ENCODE results near the gene GARIN3. TPM values are rescaled to one million over a fixed set of nuclear protein-coding genes. Genes with fewer than 3 reads are reported as not detected.

The GARIN3 gene
- total and polyA plus RNA-seq, 4 donors, result not detected

DNA sequence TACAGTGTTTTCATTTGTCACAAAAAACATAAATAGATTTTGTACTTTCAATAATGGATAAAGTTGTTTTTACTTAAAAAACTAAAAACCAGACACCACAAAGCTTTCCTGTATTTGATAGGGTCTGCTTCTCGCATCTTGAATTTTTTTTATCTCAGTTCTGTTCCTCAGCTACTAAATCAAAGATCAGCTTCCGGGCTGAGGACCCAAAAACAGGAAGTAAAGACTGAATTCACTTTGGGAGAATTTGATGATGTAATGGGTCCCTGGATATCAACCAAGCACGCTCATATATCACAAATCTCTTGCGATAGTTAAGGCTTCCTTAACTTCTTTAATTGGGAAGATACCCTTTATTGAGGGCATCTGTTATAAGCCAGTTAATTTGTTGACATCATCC, 38.7 kb upstream of the GARIN3 start:
- no peak for ATAC-seq (ENCODE audit: low FRiP score)
- intact Hi-C loops (cut with DNase I), result no loop called here
- no peak overlapping the region for H3K27ac ChIP-seq (ENCODE audit: low read depth in 1 of 2, low read length in 2 of 2)
- DNase-seq, result no peak
- no peaks in the 10 kb centered on the region for H3K36me3 ChIP-seq (ENCODE audit: control insufficient read depth in 1 of 2, insufficient read depth in 2 of 2, low read length in 1 of 2)
- H3K4me1 ChIP-seq (ENCODE audit: control insufficient read depth in 1 of 2, insufficient read depth in 2 of 2, low read length in 2 of 2), result no peaks in the 10 kb centered on the region
- no peaks in the 10 kb centered on the region for H3K9me3 ChIP-seq (ENCODE audit: control insufficient read depth, low read length)
- WGBS, 2 donors, result 50 to 61% methylated on average over 4 of the region's 4 CpGs
- H3K4me3 ChIP-seq (ENCODE audit: low read length in 2 of 2), result no peak overlapping the region
- peaks cover 0 to 1% of the 10 kb centered on the region in 2 donors for H3K27me3 ChIP-seq (ENCODE audit: control insufficient read depth in 1 of 2, insufficient read depth in 2 of 2, low read length in 1 of 2)

DNA sequence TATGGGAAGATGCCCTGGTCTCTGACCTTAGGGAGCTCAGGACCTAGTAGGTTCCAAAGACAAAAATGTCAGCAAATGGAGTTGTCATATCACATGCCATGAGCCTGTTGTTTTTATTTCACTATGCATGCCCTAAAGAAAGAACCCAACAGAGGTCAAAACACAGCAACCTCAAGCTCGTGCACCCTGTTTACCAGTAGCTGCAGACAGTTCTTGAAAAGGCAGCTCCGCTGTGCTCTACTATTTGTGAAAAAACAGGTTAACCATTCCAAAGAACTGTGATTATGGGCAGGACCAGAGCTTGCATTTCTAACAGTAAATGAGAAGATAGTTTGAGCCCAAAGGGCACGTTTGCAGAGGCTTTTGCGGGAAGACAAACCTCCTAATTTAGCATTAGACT, 37.4 kb upstream of the GARIN3 start:
- Histone ChIP-seq H3K9me3 (ENCODE audit: control insufficient read depth, low read length) (peaks cover 1% of the 10 kb centered on the region), H3K27me3 (ENCODE audit: control insufficient read depth in 1 of 2, insufficient read depth in 2 of 2, low read length in 1 of 2) (peaks cover 0 to 1% of the 10 kb centered on the region in 2 donors), H3K4me3 (ENCODE audit: low read length in 2 of 2) (no peak overlapping the region), H3K4me1 (ENCODE audit: control insufficient read depth in 1 of 2, insufficient read depth in 2 of 2, low read length in 2 of 2) (no peaks in the 10 kb centered on the region), H3K36me3 (ENCODE audit: control insufficient read depth in 1 of 2, insufficient read depth in 2 of 2, low read length in 1 of 2) (no peaks in the 10 kb centered on the region), H3K27ac (ENCODE audit: low read depth in 1 of 2, low read length in 2 of 2) (no peak overlapping the region)
- intact Hi-C loops (cut with DNase I), result no loop called here
- no peak for DNase-seq
- WGBS, 2 donors, result 82 to 84% methylated on average over 4 of the region's 4 CpGs
- ATAC-seq (ENCODE audit: low FRiP score), result no peak

DNA sequence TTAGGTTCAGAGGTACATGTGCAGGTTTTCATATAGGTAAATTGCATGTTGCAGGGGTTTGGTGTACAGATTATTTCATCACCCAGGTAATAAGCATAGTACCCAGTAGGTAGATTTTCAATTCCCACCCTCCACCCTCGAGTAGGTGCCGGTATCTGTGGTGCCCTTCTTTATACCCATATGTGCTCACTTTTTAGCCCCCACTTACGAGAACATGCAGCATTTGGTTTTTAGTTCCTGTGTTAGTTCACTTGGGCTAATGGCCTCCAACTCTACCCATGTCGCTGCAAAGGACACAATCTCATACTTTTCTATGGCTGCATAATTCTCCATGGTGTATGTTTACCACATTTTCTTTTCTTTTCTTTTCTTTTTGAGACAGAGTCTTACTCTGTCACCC, 35.8 kb upstream of the GARIN3 start:
- Histone ChIP-seq H3K4me1 (ENCODE audit: control insufficient read depth in 1 of 2, insufficient read depth in 2 of 2, low read length in 2 of 2) (no peaks in the 10 kb centered on the region), H3K4me3 (ENCODE audit: low read length in 2 of 2) (no peak overlapping the region), H3K27ac (ENCODE audit: low read depth in 1 of 2, low read length in 2 of 2) (no peak overlapping the region), H3K36me3 (ENCODE audit: control insufficient read depth in 1 of 2, insufficient read depth in 2 of 2, low read length in 1 of 2) (no peaks in the 10 kb centered on the region), H3K27me3 (ENCODE audit: control insufficient read depth in 1 of 2, insufficient read depth in 2 of 2, low read length in 1 of 2) (no peaks in the 10 kb centered on the region), H3K9me3 (ENCODE audit: control insufficient read depth, low read length) (peaks cover 1% of the 10 kb centered on the region)
- 82 to 83% methylated on average over 4 of the region's 4 CpGs for WGBS, 2 donors
- DNase-seq (no peak), ATAC-seq (ENCODE audit: low FRiP score) (no peak)
- intact Hi-C loops (cut with DNase I), result no loop called here

DNA sequence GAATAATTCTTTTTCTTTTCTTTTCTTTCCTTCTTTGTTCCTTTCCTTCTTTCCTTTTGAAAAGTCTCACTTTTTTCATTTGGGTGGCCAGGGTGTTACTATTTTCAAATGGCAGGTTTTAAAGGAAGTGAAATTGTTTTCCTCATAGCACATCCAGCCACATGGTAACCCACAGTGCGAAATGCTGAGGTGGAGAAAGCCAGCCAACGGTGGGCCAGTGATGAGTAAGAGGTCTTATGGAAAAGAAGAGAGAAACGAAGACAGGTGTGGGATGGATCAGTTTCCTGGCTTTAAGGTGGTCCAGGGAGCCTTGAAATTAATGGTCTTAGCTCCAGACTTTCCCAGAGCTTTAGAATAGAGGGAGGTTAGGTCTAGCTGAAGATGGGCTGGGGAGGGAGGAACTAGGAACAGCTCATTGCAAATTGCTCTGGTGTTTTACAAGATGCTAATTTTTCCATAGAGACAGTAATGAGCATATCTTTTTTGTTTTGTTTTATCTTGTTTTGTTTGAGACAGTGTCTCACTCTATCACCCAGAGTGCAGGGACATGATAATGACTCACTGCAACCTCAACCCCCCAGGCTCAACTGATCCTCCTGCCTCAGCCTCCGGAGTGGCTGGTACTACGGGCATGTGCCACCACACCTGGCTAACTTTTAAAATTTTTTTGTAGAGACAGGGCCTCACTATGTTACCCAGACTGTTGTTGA, 32.4 kb upstream of the GARIN3 start:
- no peaks in the 10 kb centered on the region for H3K36me3 ChIP-seq (ENCODE audit: control insufficient read depth in 1 of 2, insufficient read depth in 2 of 2, low read length in 1 of 2)
- intact Hi-C loops (cut with DNase I), result no loop called here
- ATAC-seq (ENCODE audit: low FRiP score) (no peak), DNase-seq (no peak)
- WGBS, 2 donors, result 55% methylated on average over 5 of the region's 5 CpGs
- H3K9me3 ChIP-seq (ENCODE audit: control insufficient read depth, low read length), result peaks cover 1% of the 10 kb centered on the region
- no peak overlapping the region for H3K27ac ChIP-seq (ENCODE audit: low read depth in 1 of 2, low read length in 2 of 2)
- no peaks in the 10 kb centered on the region for H3K4me1 ChIP-seq (ENCODE audit: control insufficient read depth in 1 of 2, insufficient read depth in 2 of 2, low read length in 2 of 2)
- H3K27me3 ChIP-seq (ENCODE audit: control insufficient read depth in 1 of 2, insufficient read depth in 2 of 2, low read length in 1 of 2), result no peaks in the 10 kb centered on the region
- no peak overlapping the region for H3K4me3 ChIP-seq (ENCODE audit: low read length in 2 of 2)

DNA sequence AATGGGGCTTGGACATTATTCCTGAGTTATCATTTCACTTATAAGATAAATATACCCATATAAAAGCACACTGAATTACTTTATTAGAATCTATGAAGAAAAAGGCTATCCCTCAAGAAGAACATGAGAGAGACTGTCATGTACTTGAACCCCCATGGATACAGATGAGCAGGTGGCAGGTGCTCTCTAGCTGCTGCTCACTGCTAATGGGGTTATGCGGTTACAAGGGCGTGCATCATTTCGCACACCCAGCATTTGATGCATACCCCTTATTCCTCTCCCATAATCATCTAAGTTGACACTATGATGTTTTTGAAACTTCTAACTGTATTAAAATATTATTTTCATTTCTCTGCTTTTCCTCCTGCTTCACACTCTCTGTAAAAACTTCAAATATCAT, 31.0 kb upstream of the GARIN3 start:
- ATAC-seq (ENCODE audit: low FRiP score), result no peak
- 88 to 91% methylated on average over 3 of the region's 3 CpGs for WGBS, 2 donors
- H3K27ac ChIP-seq (ENCODE audit: low read depth in 1 of 2, low read length in 2 of 2), result no peak overlapping the region
- no peaks in the 10 kb centered on the region for H3K27me3 ChIP-seq (ENCODE audit: control insufficient read depth in 1 of 2, insufficient read depth in 2 of 2, low read length in 1 of 2)
- no peaks in the 10 kb centered on the region for H3K36me3 ChIP-seq (ENCODE audit: control insufficient read depth in 1 of 2, insufficient read depth in 2 of 2, low read length in 1 of 2)
- no peaks in the 10 kb centered on the region for H3K4me1 ChIP-seq (ENCODE audit: control insufficient read depth in 1 of 2, insufficient read depth in 2 of 2, low read length in 2 of 2)
- peaks cover 3% of the 10 kb centered on the region for H3K9me3 ChIP-seq (ENCODE audit: control insufficient read depth, low read length)
- H3K4me3 ChIP-seq (ENCODE audit: low read length in 2 of 2), result no peak overlapping the region
- intact Hi-C loops (cut with DNase I), result no loop called here
- no peak for DNase-seq

DNA sequence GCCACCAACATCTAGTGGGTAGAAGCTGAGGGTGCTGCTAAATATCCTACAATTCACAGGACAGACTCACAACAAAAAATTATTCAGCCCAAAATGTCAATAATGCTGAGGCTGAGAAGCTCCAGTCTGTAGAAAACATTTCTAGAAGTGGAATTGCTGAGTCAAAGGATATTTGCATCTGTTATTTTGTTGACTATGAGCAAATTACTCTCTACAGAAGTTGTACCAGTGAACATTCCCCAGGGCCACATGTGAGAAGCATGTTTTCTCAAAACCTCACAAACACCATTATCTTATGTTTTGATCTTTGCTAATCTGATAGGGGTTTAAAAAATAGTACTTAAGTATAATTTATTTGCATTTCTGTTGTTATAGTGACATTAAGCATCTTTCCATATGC, 30.0 kb upstream of the GARIN3 start:
- H3K4me1 ChIP-seq (ENCODE audit: control insufficient read depth in 1 of 2, insufficient read depth in 2 of 2, low read length in 2 of 2), result no peaks in the 10 kb centered on the region
- H3K27me3 ChIP-seq (ENCODE audit: control insufficient read depth in 1 of 2, insufficient read depth in 2 of 2, low read length in 1 of 2), result no peaks in the 10 kb centered on the region
- DNase-seq, result no peak
- no peaks in the 10 kb centered on the region for H3K36me3 ChIP-seq (ENCODE audit: control insufficient read depth in 1 of 2, insufficient read depth in 2 of 2, low read length in 1 of 2)
- H3K9me3 ChIP-seq (ENCODE audit: control insufficient read depth, low read length), result peaks cover 3% of the 10 kb centered on the region
- ATAC-seq (ENCODE audit: low FRiP score), result no peak
- intact Hi-C loops (cut with DNase I), result no loop called here
- no peak overlapping the region for H3K27ac ChIP-seq (ENCODE audit: low read depth in 1 of 2, low read length in 2 of 2)
- H3K4me3 ChIP-seq (ENCODE audit: low read length in 2 of 2), result no peak overlapping the region

DNA sequence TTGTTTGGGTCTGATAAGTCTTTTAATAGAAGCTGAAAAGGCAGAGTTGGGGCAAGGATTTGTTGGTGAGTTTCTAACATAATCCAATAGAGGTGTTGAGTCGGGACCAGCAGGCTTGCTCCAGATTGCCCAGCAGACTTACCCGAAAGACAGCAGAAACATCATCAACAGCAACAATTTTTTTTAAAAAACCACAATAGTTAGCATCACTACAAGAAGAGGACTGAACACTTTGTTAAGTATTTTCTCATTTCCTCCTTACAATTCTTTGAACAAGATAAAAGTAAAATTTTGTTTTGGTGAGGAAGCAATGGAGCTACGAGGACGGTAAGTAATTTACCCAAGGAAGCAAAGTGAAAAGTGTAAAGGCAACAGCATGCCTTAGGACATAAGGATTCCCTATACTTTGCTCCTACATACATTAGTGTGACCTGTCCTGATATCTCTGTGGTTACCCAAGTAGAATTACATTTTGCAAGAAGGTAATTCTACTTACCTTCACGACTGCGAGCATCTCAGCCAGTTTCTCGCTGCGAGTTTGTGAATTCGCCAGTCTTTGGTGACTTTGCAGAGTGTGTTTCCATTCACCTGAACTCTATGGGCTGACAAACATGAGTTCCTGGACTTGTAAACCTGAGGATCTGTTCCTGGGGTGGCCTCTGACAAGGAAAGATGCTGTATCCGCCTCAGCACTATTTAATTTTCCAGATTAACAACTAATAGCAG, 27.8 kb upstream of the GARIN3 start:
- intact Hi-C loops (cut with DNase I), result no loop called here
- peaks cover 1% of the 10 kb centered on the region for H3K9me3 ChIP-seq (ENCODE audit: control insufficient read depth, low read length)
- no peaks in the 10 kb centered on the region for H3K4me1 ChIP-seq (ENCODE audit: control insufficient read depth in 1 of 2, insufficient read depth in 2 of 2, low read length in 2 of 2)
- DNase-seq (no peak), ATAC-seq (ENCODE audit: low FRiP score) (no peak)
- no peak overlapping the region for H3K4me3 ChIP-seq (ENCODE audit: low read length in 2 of 2)
- H3K36me3 ChIP-seq (ENCODE audit: control insufficient read depth in 1 of 2, insufficient read depth in 2 of 2, low read length in 1 of 2), result no peaks in the 10 kb centered on the region
- H3K27me3 ChIP-seq (ENCODE audit: control insufficient read depth in 1 of 2, insufficient read depth in 2 of 2, low read length in 1 of 2), result no peaks in the 10 kb centered on the region
- no peak overlapping the region for H3K27ac ChIP-seq (ENCODE audit: low read depth in 1 of 2, low read length in 2 of 2)
- 91 to 92% methylated on average over 10 of the region's 10 CpGs for WGBS, 2 donors

DNA sequence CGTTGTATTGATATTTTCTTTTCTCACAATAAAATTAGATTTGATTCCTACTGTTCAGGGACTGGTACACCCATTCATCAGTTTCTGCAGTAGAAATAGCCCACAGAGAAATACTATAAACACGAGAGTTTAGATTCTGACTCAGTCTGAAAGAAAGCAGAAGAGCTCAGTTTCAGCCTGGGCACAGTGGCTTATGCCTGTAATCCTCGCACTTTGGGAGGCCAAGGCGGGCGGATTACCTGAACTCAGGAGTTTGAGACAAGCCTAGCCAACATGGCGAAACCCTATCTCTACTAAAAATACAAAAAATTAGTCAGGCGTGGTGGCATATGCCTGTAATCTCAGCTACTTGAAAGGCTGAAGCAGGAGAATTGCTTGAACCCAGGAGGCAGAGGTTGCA, 23.2 kb upstream of the GARIN3 start:
- no peak for ATAC-seq (ENCODE audit: low FRiP score)
- 85 to 87% methylated on average over 7 of the region's 7 CpGs for WGBS, 2 donors

DNA sequence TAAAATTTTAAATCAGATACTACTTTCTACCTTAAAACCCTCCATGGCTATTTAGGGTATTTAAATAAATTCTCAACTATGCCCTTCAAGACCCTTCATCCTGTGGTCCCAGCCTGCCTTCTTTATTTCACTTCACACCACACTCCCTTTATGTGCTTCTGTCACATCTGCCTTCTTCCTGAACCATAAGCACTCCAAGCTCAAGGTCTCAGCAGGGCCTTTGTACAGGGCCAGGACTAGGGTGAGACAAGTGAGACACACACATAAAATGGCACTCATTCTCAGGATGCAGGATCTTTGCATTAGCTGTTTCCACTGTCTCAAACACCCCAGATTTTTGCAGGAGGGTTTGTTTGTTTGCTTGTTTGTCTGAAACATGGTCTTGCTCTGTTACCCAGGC, 22.2 kb upstream of the GARIN3 start:
- H3K9me3 ChIP-seq (ENCODE audit: control insufficient read depth, low read length), result peaks cover 9% of the 10 kb centered on the region
- intact Hi-C loops (cut with DNase I), result no loop called here
- no peak overlapping the region for H3K27ac ChIP-seq (ENCODE audit: low read depth in 1 of 2, low read length in 2 of 2)
- H3K27me3 ChIP-seq (ENCODE audit: control insufficient read depth in 1 of 2, insufficient read depth in 2 of 2, low read length in 1 of 2), result no peaks in the 10 kb centered on the region
- no peaks in the 10 kb centered on the region for H3K4me1 ChIP-seq (ENCODE audit: control insufficient read depth in 1 of 2, insufficient read depth in 2 of 2, low read length in 2 of 2)
- no peak for ATAC-seq (ENCODE audit: low FRiP score)
- H3K36me3 ChIP-seq (ENCODE audit: control insufficient read depth in 1 of 2, insufficient read depth in 2 of 2, low read length in 1 of 2), result no peaks in the 10 kb centered on the region
- no peak overlapping the region for H3K4me3 ChIP-seq (ENCODE audit: low read length in 2 of 2)
- no peak for DNase-seq

More for the DNA sequence above, 23.2 kb upstream of the GARIN3 start:
- intact Hi-C loops (cut with DNase I), result no loop called here
- Histone ChIP-seq H3K27ac (ENCODE audit: low read depth in 1 of 2, low read length in 2 of 2) (no peak overlapping the region), H3K36me3 (ENCODE audit: control insufficient read depth in 1 of 2, insufficient read depth in 2 of 2, low read length in 1 of 2) (no peaks in the 10 kb centered on the region), H3K9me3 (ENCODE audit: control insufficient read depth, low read length) (peaks cover 8% of the 10 kb centered on the region), H3K27me3 (ENCODE audit: control insufficient read depth in 1 of 2, insufficient read depth in 2 of 2, low read length in 1 of 2) (no peaks in the 10 kb centered on the region), H3K4me1 (ENCODE audit: control insufficient read depth in 1 of 2, insufficient read depth in 2 of 2, low read length in 2 of 2) (no peaks in the 10 kb centered on the region), H3K4me3 (ENCODE audit: low read length in 2 of 2) (no peak overlapping the region)
- DNase-seq, result no peak
